Measurements from ENCODE around the gene LRP11.
"Not testable (repeated sequence)": the region's sequence is repeated elsewhere in the genome, so short reads cannot be mapped to it uniquely, and the experiment has no call there.

LRP11 gene

GRCh38 chr6:149851461-149852110 lies 12.6 kb downstream of the LRP11 start:
- DNase-seq (ENCODE audit: low read depth, low spot score) = no peak

GRCh38 chr6:149848343-149848742 lies 15.8 kb downstream of the LRP11 start:
- not testable (repeated sequence) for DNase-seq (ENCODE audit: low read depth, low spot score)

- no peak for DNase-seq (ENCODE audit: low read depth, low spot score)
Observed at GRCh38 chr6:149847939-149848267, 16.3 kb downstream of the LRP11 start.

GRCh38 chr6:149846321-149846720 lies 17.8 kb downstream of the LRP11 start:
- DNase-seq (ENCODE audit: low read depth, low spot score) = no peak

- DNase-seq (ENCODE audit: low read depth, low spot score) = no peak
Observed at GRCh38 chr6:149845549-149845948, 18.6 kb downstream of the LRP11 start.

- no peak for DNase-seq (ENCODE audit: low read depth, low spot score)
Observed at GRCh38 chr6:149844480-149844879, 19.7 kb downstream of the LRP11 start.

- DNase-seq (ENCODE audit: low read depth, low spot score) = not testable (repeated sequence)
Observed at GRCh38 chr6:149844036-149844435, 20.1 kb downstream of the LRP11 start.

GRCh38 chr6:149843051-149843633 lies 21.0 kb downstream of the LRP11 start:
- no peak for DNase-seq (ENCODE audit: low read depth, low spot score)

- DNase-seq (ENCODE audit: low read depth, low spot score) = no peak
Observed at GRCh38 chr6:149842331-149842730, 21.8 kb downstream of the LRP11 start.

- DNase-seq (ENCODE audit: low read depth, low spot score) = no peak
Observed at GRCh38 chr6:149840345-149841075, 23.6 kb downstream of the LRP11 start.

- no peak for DNase-seq (ENCODE audit: low read depth, low spot score)
Observed at GRCh38 chr6:149834513-149835481, 29.4 kb downstream of the LRP11 start.

GRCh38 chr6:149833651-149834050 lies 30.5 kb downstream of the LRP11 start:
- no peak for DNase-seq (ENCODE audit: low read depth, low spot score)

- DNase-seq (ENCODE audit: low read depth, low spot score) = no peak
Observed at GRCh38 chr6:149831308-149831820, 32.8 kb downstream of the LRP11 start.

GRCh38 chr6:149830731-149831307 lies 33.3 kb downstream of the LRP11 start:
- no peak for DNase-seq (ENCODE audit: low read depth, low spot score)

GRCh38 chr6:149825292-149825691 lies 38.9 kb downstream of the LRP11 start:
- no peak for DNase-seq (ENCODE audit: low read depth, low spot score)

- DNase-seq (ENCODE audit: low read depth, low spot score) = no peak
Observed at GRCh38 chr6:149823013-149823412, 41.1 kb downstream of the LRP11 start.

- no peak for DNase-seq (ENCODE audit: low read depth, low spot score)
Observed at GRCh38 chr6:149821492-149821891, 42.7 kb downstream of the LRP11 start.

- no peak for DNase-seq (ENCODE audit: low read depth, low spot score)
Observed at GRCh38 chr6:149820506-149820905, 43.7 kb downstream of the LRP11 start.

GRCh38 chr6:149815788-149816187 lies 48.4 kb downstream of the LRP11 start:
- no peak for DNase-seq (ENCODE audit: low read depth, low spot score)

- no peak for DNase-seq (ENCODE audit: low read depth, low spot score)
Observed at GRCh38 chr6:149813351-149813750, 50.8 kb downstream of the LRP11 start.

GRCh38 chr6:149809798-149810197 lies 54.4 kb downstream of the LRP11 start:
- DNase-seq (ENCODE audit: low read depth, low spot score) = no peak
